GM12892 (cell line): ENCODE results near the gene RIN2.

Source experiments
- POLR2A ChIP-seq: IDR thresholded peaks from 2 replicates; pipeline ENCODE4 v1.6.1; 2011; ENCODE audit warnings: low read depth, low read length, control low read depth
- POLR2AphosphoS5 ChIP-seq: IDR thresholded peaks from 2 replicates; pipeline ENCODE4 v1.6.1; 2011; ENCODE audit warnings: low read depth, low read length, control low read depth
- TAF1 ChIP-seq: IDR thresholded peaks from 2 replicates; pipeline ENCODE4 v1.6.1; 2011; ENCODE audit warnings: low read depth, mild to moderate bottlenecking, control low read depth, low read length, borderline replicate concordance

GRCh38 chr20:19734811-19735210 is 23.2 kb upstream of the RIN2 start:
- TF ChIP-seq POLR2A, result no peak
- TF ChIP-seq POLR2AphosphoS5, result no peak
- TF ChIP-seq TAF1, result no peak
